K562 (cell line): Measurements from ENCODE around the gene STX11. TPM values are rescaled to one million over a fixed set of nuclear protein-coding genes. Genes with fewer than 3 reads are reported as not detected.

Experiments
- ATAC-seq: fragments of 200-7000 bp; cut with Tn5 transposase; 3 replicates; pipeline ENCODE4 v1.9.1; 2020; ENCODE audit warnings: moderate library complexity
- BruUV-seq: library from RNA; stranded (reverse); fragments of 400-500 nt; replicated peaks from 2 replicates; lab custom pipeline; 2021; lab: Mats Ljungman, UMichigan
- CTCF ChIA-PET: fragments of 300-600 bp; formaldehyde crosslinking; extraction: SDS; loops from one replicate; lab custom pipeline; 2021; ENCODE audit warnings: low intra/inter-chr PET ratio; lab: Yijun Ruan, JAX
- POLR2A ChIA-PET: fragments of 300-600, 350-650 bp; sonication (Branson Sonifier 250); formaldehyde crosslinking; extraction: SDS; loops from one replicate; lab custom pipeline; 2021; ENCODE audit warnings: antibody characterized with exemption, inconsistent platforms; lab: Yijun Ruan, JAX
- DNase-seq, 4 experiments: peaks; one replicate each; pipeline versions ENCODE4 v3.0.0 to v3.0.0-alpha.2; 2011 to 2018; ENCODE audit warnings: low spot score in 3 of 4, mixed read lengths in 3 of 4; ENCODE audit errors: extremely low read depth in 1 of 4
- FAIRE-seq: peaks from 2 replicates; lab custom pipeline; 2011; peaks lifted over from hg19 to GRCh38; lab: Jason Lieb, UNC
- H2AFZ ChIP-seq: 2 replicates; pipeline ENCODE4 v1.6.0; 2011; ENCODE audit warnings: low read depth, low read length, control low read depth, inconsistent platforms
- H3K27ac ChIP-seq: fragments of 200-600 bp; 3 replicates; pipeline ENCODE4 v1.8.0; 2011; ENCODE audit warnings: low read depth, mild to moderate bottlenecking, control low read depth, inconsistent platforms, low read length, moderate library complexity, mixed read lengths; ENCODE audit errors: extremely low read depth
- H3K27me3 ChIP-seq, 2 experiments: fragments of 300-600 bp in 1 of 2; 2 replicates in 1 of 2; 3 replicates in 1 of 2; pipeline versions ENCODE4 v1.6.0 to v1.8.0; 2011; ENCODE audit warnings: inconsistent platforms in 2 of 2, low read length in 2 of 2, mild to moderate bottlenecking in 1 of 2, mixed read lengths in 1 of 2, moderate library complexity in 1 of 2; ENCODE audit not compliant: control insufficient read depth in 2 of 2, insufficient read depth in 2 of 2
- H3K36me3 ChIP-seq: fragments of 300-600 bp; 3 replicates; pipeline ENCODE4 v1.8.0; 2011; ENCODE audit warnings: mild to moderate bottlenecking, low read length, inconsistent platforms; ENCODE audit not compliant: control insufficient read depth, insufficient read depth
- H3K4me1 ChIP-seq, 2 experiments: fragments of 200-600 bp in 1 of 2; replicated peaks in 1 of 2; 2 replicates in 1 of 2; 3 replicates in 1 of 2; pipeline versions ENCODE4 v1.5.1 to v1.8.0; 2011; ENCODE audit warnings: inconsistent platforms in 2 of 2, low read length in 2 of 2, mild to moderate bottlenecking in 1 of 2, mixed read lengths in 1 of 2, moderate library complexity in 1 of 2; ENCODE audit not compliant: control insufficient read depth in 2 of 2, insufficient read depth in 2 of 2
- H3K4me2 ChIP-seq: 2 replicates; pipeline ENCODE4 v1.6.1; 2011; ENCODE audit warnings: low read length, control low read depth, inconsistent platforms, mixed read lengths; ENCODE audit not compliant: insufficient read depth
- H3K4me3 ChIP-seq: fragments of 200-600 bp; sonication (generic), shearing (Covaris generic); 2 replicates; pipeline ENCODE4 v1.5.1; 2016; ENCODE audit warnings: control low read depth, inconsistent platforms
- H3K79me2 ChIP-seq: fragments of 200-600 bp; 3 replicates; pipeline ENCODE4 v1.8.0; 2011; ENCODE audit warnings: low read length, inconsistent platforms; ENCODE audit not compliant: control insufficient read depth, insufficient read depth
- H3K9ac ChIP-seq, 2 experiments: 2 replicates each; pipeline versions ENCODE4 v1.6.0 to v1.6.1; 2011; ENCODE audit warnings: low read depth in 2 of 2, low read length in 2 of 2, control low read depth in 1 of 2, inconsistent platforms in 1 of 2, mild to moderate bottlenecking in 1 of 2, mixed read lengths in 1 of 2; ENCODE audit not compliant: insufficient read depth in 1 of 2
- H3K9me1 ChIP-seq: one replicate; pipeline ENCODE4 v1.6.0; 2011; ENCODE audit warnings: inconsistent platforms, mild to moderate bottlenecking, low read length, moderate library complexity; ENCODE audit not compliant: control insufficient read depth, insufficient read depth
- H3K9me3 ChIP-seq: replicated peaks from 2 replicates; pipeline ENCODE4 v1.5.1; 2011; ENCODE audit warnings: low read depth, low read length, inconsistent platforms; ENCODE audit not compliant: control insufficient read depth, insufficient read depth
- H4K20me1 ChIP-seq: replicated peaks from 2 replicates; pipeline ENCODE4 v1.6.1; 2011; ENCODE audit warnings: low read length, inconsistent platforms, mixed read lengths; ENCODE audit not compliant: control insufficient read depth, insufficient read depth
- ATF7 ChIP-seq: fragments of 450-650 bp; IDR thresholded peaks from 2 replicates; pipeline ENCODE4 v1.7.1; 2014; ENCODE audit warnings: mild to moderate bottlenecking, moderate library complexity
- KLF13 ChIP-seq: fragments of 450-650 bp; IDR thresholded peaks from 2 replicates; pipeline ENCODE4 v1.6.1; 2016; ENCODE audit warnings: missing genetic modification characterization, low read depth, mild to moderate bottlenecking, missing compliant biosample characterization, moderate library complexity, borderline replicate concordance
- MTA2 ChIP-seq: fragments of 450-650 bp; IDR thresholded peaks from 2 replicates; pipeline ENCODE4 v1.6.1; 2016; ENCODE audit warnings: low read depth
- MXD1 ChIP-seq: fragments of 250-450 bp; sonication (Bioruptor Pico); IDR thresholded peaks from 2 replicates; pipeline ENCODE4 v1.8.0; 2021; ENCODE audit warnings: borderline replicate concordance, mild to moderate bottlenecking, moderate library complexity; ENCODE audit not compliant: poor library complexity, severe bottlenecking
- PCBP1 ChIP-seq: fragments of 200-400 bp; formaldehyde crosslinking; IDR thresholded peaks from 2 replicates; pipeline ENCODE4 v1.6.1; 2018; ENCODE audit warnings: mild to moderate bottlenecking, low read depth, low read length; ENCODE audit not compliant: poor library complexity, severe bottlenecking
- RBM39 ChIP-seq: fragments of 200-400 bp; formaldehyde crosslinking; optimal IDR thresholded peaks from 2 replicates; pipeline ENCODE3; 2018; ENCODE audit warnings: low read depth, low read length
- TBP ChIP-seq: optimal IDR thresholded peaks from 2 replicates; pipeline ENCODE3; 2011; ENCODE audit warnings: low read depth, low read length, improper control_type of control experiment
- TFAM ChIP-seq: fragments of 250-450 bp; sonication (Bioruptor Pico); conservative IDR thresholded peaks from 2 replicates; pipeline ENCODE4 v1.5.0; 2021; ENCODE audit warnings: mild to moderate bottlenecking, moderate library complexity
- ZNF197 ChIP-seq: fragments of 200-800 bp; sonication (Bioruptor generic); IDR thresholded peaks from 2 replicates; pipeline ENCODE4 v1.6.1; 2016; ENCODE audit warnings: low read depth, missing genetic modification characterization, missing compliant biosample characterization
- ZNF212 ChIP-seq: fragments of 450-650 bp; formaldehyde crosslinking; IDR thresholded peaks from 2 replicates; pipeline ENCODE4 v1.4.0; 2020; ENCODE audit warnings: mild to moderate bottlenecking
- ZNF324 ChIP-seq: fragments of 250-450 bp; sonication (Bioruptor Pico); IDR thresholded peaks from 2 replicates; pipeline ENCODE4 v1.4.0; 2020; ENCODE audit warnings: mild to moderate bottlenecking
- ZNF644 ChIP-seq: fragments of 200-800 bp; sonication (Bioruptor generic); IDR thresholded peaks from 2 replicates; pipeline ENCODE4 v1.6.1; 2016; ENCODE audit warnings: low read depth, missing genetic modification characterization, missing compliant biosample characterization
- WGBS: fragments of 100-300 bp; shearing (Covaris generic); methylation state at CpG from one replicate; pipeline ENCODE4 v1.1.6; 2016; ENCODE audit warnings: low coverage, mixed read lengths; ENCODE audit not compliant: insufficient coverage; ENCODE audit errors: missing lambda C conversion rate; 5-methylcytosine and 5-hydroxymethylcytosine counted together
- in situ Hi-C: fragments of 300-500 bp; cut with MboI; formaldehyde crosslinking; loops from 4 replicates; pipeline ENCODE4 v1.15.0; 2018; ENCODE audit warnings: inconsistent platforms, mixed read lengths
- intact Hi-C: fragments of 100-400 bp; cut with micrococcal nuclease; formaldehyde crosslinking; loops from 2 replicates; pipeline ENCODE4 v1.14.2; 2022
- polyA plus RNA-seq, 8 experiments: library from polyadenylated mRNA; depleted of rRNA in 4 of 8; stranded (reverse) in 5 of 8; unstranded in 3 of 8; fragments of >200 nt; fragmentation: Nextera tagmentation in 2 of 8; fragmentation: Illumina TruSeq in 1 of 8; extraction: Ambion mirVana in 2 of 8; extraction: Trizol in 1 of 8; gene quantifications; 2 replicates each; pipeline versions ENCODE4 v1.2.1 to v1.2.3, GENCODE V29; 2011 to 2014; ENCODE audit warnings: inconsistent platforms in 1 of 8, missing spikeins in 1 of 8
- total RNA-seq, 7 experiments: library from RNA; depleted of rRNA in 6 of 7; stranded (reverse); fragments of >200 nt in 6 of 7; fragmentation: Illumina TruSeq in 2 of 7; extraction: Trizol in 2 of 7; gene quantifications; 2 replicates each; pipeline versions ENCODE4 v1.2.1 to v1.2.3, GENCODE V29; 2011 to 2021; ENCODE audit warnings: low replicate concordance in 1 of 7
- TF ChIP-seq, protein P1 (sequence below): IDR thresholded peaks from 2 replicates; pipeline ENCODE4 v1.6.1; 2011; ENCODE audit warnings: borderline replicate concordance, low read depth, mild to moderate bottlenecking, moderate library complexity, low read length; ENCODE audit not compliant: insufficient read depth, poor library complexity, severe bottlenecking

Gene STX11
- total and polyA plus RNA-seq, 9 of the 15 experiments (the other 6 are each of a cell fraction or from before 2014, with no cell fraction given): 0.06 to 0.73 (median 0.40) TPM

DNA sequence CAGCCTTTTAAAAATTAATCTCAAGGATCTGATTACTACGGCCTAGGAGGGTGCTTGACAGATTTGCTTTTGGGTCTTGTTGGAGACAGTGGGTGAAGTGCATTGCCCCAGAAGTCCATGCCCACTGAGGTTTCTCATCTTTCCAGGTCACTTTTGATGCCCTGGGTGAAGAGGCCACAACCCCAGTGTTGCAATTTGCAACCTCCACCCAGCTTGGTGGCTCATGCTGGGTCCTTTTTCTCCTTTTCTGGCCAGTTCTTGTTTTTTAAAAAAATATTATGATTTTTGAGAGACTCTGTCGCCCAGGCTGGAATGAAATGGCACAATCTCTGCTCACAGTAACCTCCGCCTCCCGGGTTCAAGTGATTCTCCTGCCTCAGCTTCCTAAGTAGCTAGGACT, 9.4 kb downstream of the STX11 start:
- no peak overlapping the region for H2AFZ ChIP-seq
- intact Hi-C loops: no loop called here
- no peaks in the 10 kb centered on the region for H3K36me3 ChIP-seq
- no peak overlapping the region for H3K9ac ChIP-seq
- no peak overlapping the region for H3K4me3 ChIP-seq
- FAIRE-seq: no peak
- CTCF ChIA-PET: no interaction called here
- H3K27ac ChIP-seq: no peak overlapping the region
- DNase-seq: no peak
- no peak for TF ChIP-seq ZNF212 (CRISPR knock-in tag)
- TF ChIP-seq, protein P1, sequence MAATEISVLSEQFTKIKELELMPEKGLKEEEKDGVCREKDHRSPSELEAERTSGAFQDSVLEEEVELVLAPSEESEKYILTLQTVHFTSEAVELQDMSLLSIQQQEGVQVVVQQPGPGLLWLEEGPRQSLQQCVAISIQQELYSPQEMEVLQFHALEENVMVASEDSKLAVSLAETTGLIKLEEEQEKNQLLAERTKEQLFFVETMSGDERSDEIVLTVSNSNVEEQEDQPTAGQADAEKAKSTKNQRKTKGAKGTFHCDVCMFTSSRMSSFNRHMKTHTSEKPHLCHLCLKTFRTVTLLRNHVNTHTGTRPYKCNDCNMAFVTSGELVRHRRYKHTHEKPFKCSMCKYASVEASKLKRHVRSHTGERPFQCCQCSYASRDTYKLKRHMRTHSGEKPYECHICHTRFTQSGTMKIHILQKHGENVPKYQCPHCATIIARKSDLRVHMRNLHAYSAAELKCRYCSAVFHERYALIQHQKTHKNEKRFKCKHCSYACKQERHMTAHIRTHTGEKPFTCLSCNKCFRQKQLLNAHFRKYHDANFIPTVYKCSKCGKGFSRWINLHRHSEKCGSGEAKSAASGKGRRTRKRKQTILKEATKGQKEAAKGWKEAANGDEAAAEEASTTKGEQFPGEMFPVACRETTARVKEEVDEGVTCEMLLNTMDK: no peak
- H4K20me1 ChIP-seq: no peaks in the 10 kb centered on the region
- in situ Hi-C loops: no loop called here
- no peak overlapping the region for H3K4me2 ChIP-seq
- peaks cover 2 to 4% of the 10 kb centered on the region in 2 experiments; a peak in 2 of 5 replicates for H3K27me3 ChIP-seq
- whole genome bisulfite sequencing: 9% methylated on average over 4 of the region's 4 CpGs
- H3K79me2 ChIP-seq: no peaks in the 10 kb centered on the region
- H3K4me1 ChIP-seq: no peaks in the 10 kb centered on the region
- no peaks in the 10 kb centered on the region for H3K9me1 ChIP-seq
- ATAC-seq: no peak
- BruUV-seq: no TSS peak
- POLR2A ChIA-PET: interaction anchor here (0.6 kb wide), 2 partner anchors 15 to 203 kb away, joined by 3 read pairs; no protein-coding TSS in a partner anchor
- no peaks in the 10 kb centered on the region for H3K9me3 ChIP-seq

- ATAC-seq (no peak), DNase-seq (no peak), FAIRE-seq (no peak)
- in situ Hi-C loops (no loop called here), intact Hi-C loops (no loop called here)
- CTCF ChIA-PET: no interaction called here
- 4% methylated on average over 2 of the region's 2 CpGs for WGBS
- H3K9me1 ChIP-seq: no peaks in the 10 kb centered on the region
- H3K36me3 ChIP-seq: no peaks in the 10 kb centered on the region
- no peak overlapping the region for H3K27ac ChIP-seq
- no peaks in the 10 kb centered on the region for H3K79me2 ChIP-seq
- no peak overlapping the region for H3K4me2 ChIP-seq
- no peaks in the 10 kb centered on the region for H3K4me1 ChIP-seq
- no peak overlapping the region for H3K9ac ChIP-seq
- no peaks in the 10 kb centered on the region for H4K20me1 ChIP-seq
- POLR2A ChIA-PET: no interaction called here
- no peaks in the 10 kb centered on the region for H3K9me3 ChIP-seq
- H3K4me3 ChIP-seq: no peak overlapping the region
- peaks cover 2 to 4% of the 10 kb centered on the region in 2 experiments; a peak in 2 of 5 replicates for H3K27me3 ChIP-seq
- BruUV-seq: no TSS peak
- no peak overlapping the region for H2AFZ ChIP-seq
- TF ChIP-seq PCBP1 (no peak), KLF13 (tag) (no peak), MTA2 (no peak), ZNF324 (CRISPR knock-in tag) (no peak), MXD1 (CRISPR knock-in tag) (no peak), TFAM (no peak), TBP (no peak), ZNF644 (tag) (no peak), RBM39 (no peak), ZNF197 (CRISPR knock-in tag) (no peak), ATF7 (no peak)
Observed at GRCh38 chr6:144160431-144161005, 10.2 kb downstream of the STX11 start.
